Suprapubic skin (tissue), 4 donors: ENCODE results near the gene TPM4. TPM values are rescaled to one million over a fixed set of nuclear protein-coding genes. Genes with fewer than 3 reads are reported as not detected.
"Not testable (repeated sequence)": the region's sequence is repeated elsewhere in the genome, so short reads cannot be mapped to it uniquely, and the experiment has no call there.

Source experiments
- DNase-seq, 2 donors: peaks; one replicate each; pipeline ENCODE4 v3.0.0-alpha.2; 2019; ENCODE audit warnings: low spot score in 2 of 2
- H3K27ac ChIP-seq: fragments of 200-600 bp; sonication (generic); one replicate; pipeline ENCODE4 v1.5.1; 2019
- H3K27me3 ChIP-seq: fragments of 200-600 bp; sonication (generic); one replicate; pipeline ENCODE4 v1.5.1; 2019
- H3K36me3 ChIP-seq: fragments of 200-600 bp; sonication (generic); one replicate; pipeline ENCODE4 v1.5.1; 2019
- H3K4me1 ChIP-seq: fragments of 200-600 bp; sonication (generic); one replicate; pipeline ENCODE4 v1.5.1; 2019
- H3K4me3 ChIP-seq: fragments of 200-600 bp; sonication (generic); one replicate; pipeline ENCODE4 v1.5.1; 2019; ENCODE audit warnings: mild to moderate bottlenecking
- H3K9me3 ChIP-seq: fragments of 200-600 bp; sonication (generic); one replicate; pipeline ENCODE4 v1.5.1; 2019
- CTCF ChIP-seq, 2 donors: fragments of 200-600 bp in 1 of 2; fragments of 450-650 bp in 1 of 2; sonication (generic) in 1 of 2; IDR thresholded peaks; one replicate each; pipeline ENCODE4 v1.5.1; 2016 to 2019; ENCODE audit warnings: antibody characterized with exemption in 2 of 2, mild to moderate bottlenecking in 1 of 2, moderate library complexity in 1 of 2
- EP300 ChIP-seq: sonication (generic); formaldehyde crosslinking; IDR thresholded peaks from one replicate; pipeline ENCODE4 v1.6.1; 2017; ENCODE audit warnings: antibody characterized with exemption
- POLR2A ChIP-seq, 2 donors: fragments of 450-650 bp; IDR thresholded peaks; one replicate each; pipeline ENCODE4 v1.6.1; 2017; ENCODE audit warnings: antibody characterized with exemption in 2 of 2, mild to moderate bottlenecking in 2 of 2, moderate library complexity in 2 of 2
- POLR2AphosphoS5 ChIP-seq, 3 donors: sonication (generic); formaldehyde crosslinking; IDR thresholded peaks; one replicate each; pipeline ENCODE4 v1.6.1; 2017; ENCODE audit warnings: antibody characterized with exemption in 3 of 3
- WGBS: methylation state at CpG from one replicate; pipeline ENCODE4 v1.1.5; 2018; 5-methylcytosine and 5-hydroxymethylcytosine counted together
- total RNA-seq, 4 donors: library from RNA; depleted of rRNA; stranded (reverse); fragments of >200 nt; gene quantifications; one replicate each; pipeline ENCODE4 v1.1.0, GENCODE V29; 2016

TPM4 gene
- total RNA-seq, 4 donors from 2014 or later, result 195 to 224 (median 205) TPM

GRCh38 chr19:16077984-16078758 lies 1.9 kb downstream of the TPM4 start:
- Histone ChIP-seq H3K27ac (peak overlapping the region; percentile 98), H3K27me3 (no peaks in the 10 kb centered on the region), H3K9me3 (no peaks in the 10 kb centered on the region), H3K4me1 (peaks cover 55% of the 10 kb centered on the region), H3K4me3 (peak overlapping the region; percentile 97), H3K36me3 (peaks cover 15% of the 10 kb centered on the region)
- 11% methylated on average over 15 of the region's 16 CpGs for WGBS
- TF ChIP-seq EP300, result no peak
- TF ChIP-seq POLR2A (IDR thresholded peaks at IDR 0.05), result no peak
- TF ChIP-seq CTCF (IDR thresholded peaks at IDR 0.05), result no peak
- TF ChIP-seq POLR2AphosphoS5 (IDR thresholded peaks at IDR 0.05), result no peak
- peak; percentile 67 to 78 for DNase-seq

- peaks cover 23% of the 10 kb centered on the region for H3K36me3 ChIP-seq
- H3K4me1 ChIP-seq, result peaks cover 58% of the 10 kb centered on the region
- H3K4me3 ChIP-seq, result peak overlapping the region; percentile 97
- peak in 1 of 3 donors; percentile 75 for TF ChIP-seq POLR2AphosphoS5 (IDR thresholded peaks at IDR 0.05)
- TF ChIP-seq POLR2A (IDR thresholded peaks at IDR 0.05), result no peak
- peak; percentile 12 for TF ChIP-seq EP300
- WGBS, result 3% methylated on average over 17 of the region's 17 CpGs
- no peaks in the 10 kb centered on the region for H3K9me3 ChIP-seq
- no peaks in the 10 kb centered on the region for H3K27me3 ChIP-seq
- peak; percentile 83 to 87 for DNase-seq
- peak overlapping the region; percentile 98 for H3K27ac ChIP-seq
These were observed 2.7 kb downstream of the TPM4 start for GRCh38 chr19:16078759-16079707.

GRCh38 chr19:16084067-16084685 lies 7.9 kb downstream of the TPM4 start:
- H3K4me1 ChIP-seq, result peaks cover 51% of the 10 kb centered on the region
- peaks cover 74% of the 10 kb centered on the region for H3K36me3 ChIP-seq

GRCh38 chr19:16085115-16085514 lies 8.8 kb downstream of the TPM4 start:
- Histone ChIP-seq H3K4me1 (peaks cover 41% of the 10 kb centered on the region), H3K27ac (no peak overlapping the region), H3K4me3 (no peak overlapping the region), H3K9me3 (no peaks in the 10 kb centered on the region), H3K36me3 (peaks cover 83% of the 10 kb centered on the region), H3K27me3 (no peaks in the 10 kb centered on the region)
- no peak for TF ChIP-seq POLR2AphosphoS5 (IDR thresholded peaks at IDR 0.05)
- no peak for TF ChIP-seq POLR2A (IDR thresholded peaks at IDR 0.05)
- TF ChIP-seq EP300, result no peak
- TF ChIP-seq CTCF (IDR thresholded peaks at IDR 0.05), result no peak
- WGBS, result 73% methylated on average over 6 of the region's 6 CpGs
- DNase-seq, result no peak

More at GRCh38 chr19:16084067-16084685, 7.9 kb downstream of the TPM4 start:
- no peak for DNase-seq
- Histone ChIP-seq H3K27ac (no peak overlapping the region), H3K4me3 (no peak overlapping the region), H3K27me3 (no peaks in the 10 kb centered on the region), H3K9me3 (no peaks in the 10 kb centered on the region)
- no peak for TF ChIP-seq POLR2A (IDR thresholded peaks at IDR 0.05)
- no peak for TF ChIP-seq POLR2AphosphoS5 (IDR thresholded peaks at IDR 0.05)
- no peak for TF ChIP-seq EP300
- no peak for TF ChIP-seq CTCF (IDR thresholded peaks at IDR 0.05)
- WGBS, result 93% methylated on average over 10 of the region's 11 CpGs

GRCh38 chr19:16087404-16087803 lies 11.1 kb downstream of the TPM4 start:
- not testable (repeated sequence) for H3K4me3 ChIP-seq, H3K27ac ChIP-seq
- peaks cover 27% of the 10 kb centered on the region for H3K4me1 ChIP-seq

More at GRCh38 chr19:16087404-16087803, 11.1 kb downstream of the TPM4 start:
- WGBS, result 87% methylated on average over 11 of the region's 11 CpGs
- H3K27me3 ChIP-seq, H3K9me3 ChIP-seq, DNase-seq: not testable (repeated sequence)
- peaks cover 95% of the 10 kb centered on the region for H3K36me3 ChIP-seq
